Measurements from ENCODE around the gene PSME1. TPM values are rescaled to one million over a fixed set of nuclear protein-coding genes. Genes with fewer than 3 reads are reported as not detected.

The PSME1 gene
- total and polyA plus RNA-seq, 2 of the 13 experiments (the other 11 are each of a cell fraction or from before 2014, with no cell fraction given): 159 to 608 TPM

- TF ChIP-seq ZNF574 (CRISPR knock-in tag; IDR thresholded peaks at IDR 0.05) (peak; percentile 88), BORCS8-MEF2B (CRISPR knock-in tag; IDR thresholded peaks at IDR 0.05) (peak; percentile 99), PHF5A (CRISPR knock-in tag; IDR thresholded peaks at IDR 0.05; ENCODE audit: low read depth, unreplicated experiment) (no peak), TBX2 (CRISPR knock-in tag; IDR thresholded peaks at IDR 0.05; ENCODE audit: borderline replicate concordance) (peak; percentile 98), GMEB2 (CRISPR knock-in tag; IDR thresholded peaks at IDR 0.05; ENCODE audit: low read depth) (peak; percentile 82; the same call in 1 of the 2 replicates), ZBTB1 (CRISPR knock-in tag; IDR thresholded peaks at IDR 0.05; ENCODE audit: borderline replicate concordance) (peak; percentile 96), ZNF543 (CRISPR knock-in tag; IDR thresholded peaks at IDR 0.05) (no peak; the same call in 1 of the 2 replicates), ZFAT (CRISPR knock-in tag; conservative IDR thresholded peaks at IDR 0.05) (no peak), EZH2 (conservative IDR thresholded peaks at IDR 0.05; ENCODE audit: low read depth, low read length) (no peak), ZNF660 (CRISPR knock-in tag; IDR thresholded peaks at IDR 0.05; ENCODE audit: borderline replicate concordance, low read depth) (no peak), ZSCAN5A (CRISPR knock-in tag; IDR thresholded peaks at IDR 0.05; ENCODE audit: borderline replicate concordance) (peak; percentile 81; the same call in 1 of the 2 replicates), POLR2A (IDR thresholded peaks at IDR 0.05; ENCODE audit: insufficient read depth in 1 of 2, low read depth in 2 of 2, low read length in 2 of 2) (peak in 1 of 2 experiments; percentile 97; a peak in 2 of 4 replicates), ZNF33B (CRISPR knock-in tag; IDR thresholded peaks at IDR 0.05) (peak; percentile 98; the same call in 1 of the 2 replicates), ZNF619 (CRISPR knock-in tag; IDR thresholded peaks at IDR 0.05) (peak; percentile 97; the same call in 1 of the 2 replicates), TIGD3 (CRISPR knock-in tag; IDR thresholded peaks at IDR 0.05; ENCODE audit: borderline replicate concordance) (peak; percentile 94), CBX2 (IDR thresholded peaks at IDR 0.05; ENCODE audit: low read depth, low read length) (no peak; the same call in 1 of the 2 replicates), CBX2 (CRISPR knock-in tag; IDR thresholded peaks at IDR 0.05; ENCODE audit: low read depth) (no peak), TERF1 (CRISPR knock-in tag; IDR thresholded peaks at IDR 0.05) (no peak), ZNF251 (CRISPR knock-in tag; IDR thresholded peaks at IDR 0.05) (no peak), ZNF10 (CRISPR knock-in tag; IDR thresholded peaks at IDR 0.05; ENCODE audit: borderline replicate concordance, low read depth) (no peak)
These were observed 21.2 kb upstream of the PSME1 start, which contains the start of the genes DCAF11 and NRL (continued) for GRCh38 chr14:24114532-24115421.

Measured in HepG2 (cell line).